Tibial artery (tissue), 4 donors: Measurements from ENCODE around the gene EDA.

Experiments used
- DNase-seq, 2 donors: peaks; one replicate each; pipeline ENCODE4 v3.0.0-alpha.2; 2019
- H3K27ac ChIP-seq, 2 donors: fragments of 200-600 bp; sonication (generic) in 1 of 2; 1 replicate in 1 of 2; 2 replicates in 1 of 2; pipeline ENCODE4 v1.5.1; 2018 to 2019; ENCODE audit warnings: mild to moderate bottlenecking in 1 of 2
- H3K27me3 ChIP-seq, 2 donors: fragments of 200-600 bp; sonication (generic) in 1 of 2; one replicate each; pipeline versions ENCODE4 v1.5.1 to v1.6.0; 2016 to 2019
- H3K36me3 ChIP-seq, 3 donors: fragments of 200-600 bp; sonication (generic) in 2 of 3; one replicate each; pipeline ENCODE4 v1.5.1; 2016 to 2019; ENCODE audit warnings: mild to moderate bottlenecking in 2 of 3
- H3K4me1 ChIP-seq, 4 donors: fragments of 200-600 bp; sonication (generic) in 2 of 4; 1 replicate in 3 of 4; 2 replicates in 1 of 4; pipeline ENCODE4 v1.5.1; 2016 to 2019
- H3K4me3 ChIP-seq, 2 donors: fragments of 200-600 bp; sonication (generic) in 1 of 2; 1 replicate in 1 of 2; 2 replicates in 1 of 2; pipeline ENCODE4 v1.5.1; 2018 to 2019; ENCODE audit warnings: mild to moderate bottlenecking in 2 of 2
- H3K9me3 ChIP-seq, 3 donors: fragments of 200-600 bp; sonication (generic) in 1 of 3; one replicate each; pipeline ENCODE4 v1.5.1; 2016 to 2019
- CTCF ChIP-seq, 2 experiments: fragments of 200-600 bp in 1 of 2; fragments of 450-650 bp in 1 of 2; IDR thresholded peaks; one replicate each; pipeline ENCODE4 v1.5.1; 2017 to 2019; ENCODE audit warnings: antibody characterized with exemption in 2 of 2, mild to moderate bottlenecking in 1 of 2, moderate library complexity in 1 of 2
- intact Hi-C: fragments of 100-400 bp; cut with DNase I; formaldehyde crosslinking; loops from one replicate; pipeline ENCODE4 v1.15.0; 2023; ENCODE audit warnings: low total_unique reads

Gene EDA

GRCh38 chrX:70038951-70039350, 423.0 kb downstream of the EDA start:
- DNase-seq = no peak
- Histone ChIP-seq H3K27me3 (no peaks in the 10 kb centered on the region), H3K4me3 (no peak overlapping the region), H3K4me1 (no peaks in the 10 kb centered on the region), H3K36me3 (no peaks in the 10 kb centered on the region), H3K27ac (no peak overlapping the region), H3K9me3 (no peaks in the 10 kb centered on the region)
- TF ChIP-seq CTCF (IDR thresholded peaks at IDR 0.05) = no peak
- intact Hi-C loops = no loop called here

- no peaks in the 10 kb centered on the region for H3K36me3 ChIP-seq
- intact Hi-C loops = no loop called here
- no peaks in the 10 kb centered on the region for H3K9me3 ChIP-seq
- H3K4me1 ChIP-seq = no peaks in the 10 kb centered on the region
- no peak overlapping the region for H3K27ac ChIP-seq
- TF ChIP-seq CTCF (IDR thresholded peaks at IDR 0.05) = no peak
- no peak for DNase-seq
- H3K27me3 ChIP-seq = no peaks in the 10 kb centered on the region
- no peak overlapping the region for H3K4me3 ChIP-seq
These were observed 423.8 kb downstream of the EDA start for GRCh38 chrX:70039758-70040157.

GRCh38 chrX:70041993-70042392, 426.1 kb downstream of the EDA start:
- no peak overlapping the region for H3K4me3 ChIP-seq
- no peak overlapping the region for H3K27ac ChIP-seq
- no peak for TF ChIP-seq CTCF (IDR thresholded peaks at IDR 0.05)
- H3K9me3 ChIP-seq = peaks cover 0 to 4% (median 0%) of the 10 kb centered on the region in 3 donors
- DNase-seq = no peak
- no peaks in the 10 kb centered on the region for H3K4me1 ChIP-seq
- no peaks in the 10 kb centered on the region for H3K27me3 ChIP-seq
- intact Hi-C loops = no loop called here
- H3K36me3 ChIP-seq = no peaks in the 10 kb centered on the region

GRCh38 chrX:70042399-70043371, 426.8 kb downstream of the EDA start:
- Histone ChIP-seq H3K9me3 (peaks cover 0 to 4% (median 0%) of the 10 kb centered on the region in 3 donors), H3K27me3 (no peaks in the 10 kb centered on the region), H3K36me3 (no peaks in the 10 kb centered on the region), H3K4me1 (no peaks in the 10 kb centered on the region), H3K27ac (no peak overlapping the region), H3K4me3 (no peak overlapping the region)
- DNase-seq = no peak
- TF ChIP-seq CTCF (IDR thresholded peaks at IDR 0.05) = no peak
- intact Hi-C loops = no loop called here

GRCh38 chrX:70043685-70044084, 427.8 kb downstream of the EDA start:
- Histone ChIP-seq H3K4me3 (no peak overlapping the region), H3K4me1 (no peaks in the 10 kb centered on the region), H3K27ac (no peak overlapping the region), H3K36me3 (no peaks in the 10 kb centered on the region), H3K9me3 (peaks cover 0 to 4% (median 0%) of the 10 kb centered on the region in 3 donors), H3K27me3 (no peaks in the 10 kb centered on the region)
- intact Hi-C loops = no loop called here
- TF ChIP-seq CTCF (IDR thresholded peaks at IDR 0.05) = no peak
- no peak for DNase-seq
